CD4-positive, alpha-beta T cell treated with Interleukin-21 for 1 hour (primary cell): ENCODE results near the gene IL32.
A peak's percentile ranks its signal among the peaks of the same experiment; 100 is the strongest.

Experiments used
- DNase-seq: peaks from one replicate; pipeline ENCODE4 v3.0.0-alpha.2; 2020

Gene IL32

DNA sequence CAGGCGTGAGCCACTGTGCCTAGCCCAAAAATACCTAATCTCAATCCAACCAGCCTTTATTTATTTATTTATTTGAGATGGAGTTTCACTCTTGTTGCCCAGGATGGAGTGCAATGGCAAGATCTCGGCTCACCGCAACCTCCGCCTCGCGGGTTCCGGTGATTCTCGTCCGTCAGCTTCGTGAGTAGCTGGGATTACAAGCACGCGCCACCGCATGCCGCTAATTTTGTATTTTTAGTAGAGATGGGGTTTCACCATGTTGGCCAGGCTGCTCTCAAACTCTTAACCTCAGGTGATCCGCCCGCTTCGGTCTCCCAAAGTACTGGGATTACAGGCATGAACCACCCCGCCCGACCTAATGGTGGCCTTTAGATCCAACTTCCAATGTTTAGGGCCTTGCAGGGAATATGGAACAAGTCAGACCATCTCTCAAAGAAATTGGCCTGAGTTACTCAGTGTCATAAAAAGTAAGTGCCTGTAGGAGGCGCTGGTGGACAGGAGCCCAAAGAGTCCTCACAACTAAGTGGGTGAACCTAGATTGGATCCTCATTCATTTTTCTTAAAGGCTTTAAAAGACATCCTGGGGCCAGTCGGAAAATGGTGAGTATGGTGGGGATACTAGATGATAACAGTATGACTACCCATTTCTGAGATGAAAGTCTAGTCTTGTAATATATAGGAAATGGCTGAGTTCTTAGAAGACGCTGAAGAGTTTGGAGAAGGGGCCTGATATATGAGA lies 29.0 kb downstream of the IL32 start:
- peak; percentile 79 for DNase-seq

DNA sequence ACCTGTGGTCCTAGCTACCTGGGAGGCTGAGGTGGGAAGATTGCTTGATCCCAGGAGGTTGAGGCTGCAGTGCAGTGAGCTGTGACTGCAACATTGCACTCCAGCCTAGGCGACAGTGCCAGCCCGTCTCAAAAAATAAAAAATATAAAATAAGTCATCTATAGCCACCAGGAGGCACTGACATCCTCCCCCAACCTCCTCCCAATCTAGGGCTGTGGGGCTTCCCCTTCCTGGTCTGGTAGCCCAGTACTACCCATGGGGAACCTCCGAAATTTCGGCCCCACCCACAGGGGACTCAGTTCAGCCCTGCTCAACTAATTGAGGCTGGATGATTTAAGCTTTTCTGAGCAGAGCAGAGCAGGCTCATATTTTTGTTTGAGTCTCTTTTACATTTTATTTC lies 30.4 kb downstream of the IL32 start:
- DNase-seq = peak; percentile 84

DNA sequence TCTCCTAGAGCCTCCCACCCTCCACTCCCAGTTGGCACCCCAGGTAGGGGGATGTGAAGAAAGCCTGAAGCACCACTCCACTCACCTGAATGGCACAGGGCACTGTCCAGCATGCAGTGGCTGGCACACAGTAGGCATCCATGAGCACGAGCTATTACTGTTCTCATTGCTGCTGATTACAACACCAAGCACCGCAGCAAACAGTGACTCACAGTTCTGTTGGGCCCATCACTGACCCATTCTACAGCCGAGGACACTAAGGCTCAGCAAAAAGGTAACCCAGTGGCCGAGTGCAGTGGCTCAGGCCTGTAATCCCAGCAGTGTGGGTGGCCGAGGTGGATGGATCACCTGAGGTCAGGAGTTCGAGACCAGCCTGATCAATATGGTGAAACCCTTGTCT lies 30.9 kb downstream of the IL32 start:
- no peak for DNase-seq

DNA sequence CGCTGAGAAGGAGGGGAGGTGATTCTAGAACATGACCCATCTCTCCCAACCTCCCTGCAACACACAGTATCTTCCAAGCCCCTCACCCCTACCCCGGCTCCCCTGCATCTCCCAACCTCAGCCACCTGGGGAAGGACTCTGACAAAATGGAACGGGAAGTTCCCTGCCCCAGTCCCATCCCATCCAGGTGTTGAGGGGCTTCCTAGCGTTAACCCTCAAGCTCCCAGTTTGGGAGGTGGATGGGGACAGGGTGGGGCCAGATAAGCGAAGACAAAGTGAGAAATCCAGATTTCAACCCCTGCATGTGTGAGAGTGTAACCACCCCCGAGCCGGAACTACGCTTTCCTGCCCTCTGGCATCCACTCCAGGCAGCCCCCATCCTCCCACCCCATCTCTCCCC lies 31.8 kb downstream of the IL32 start:
- DNase-seq = no peak

DNA sequence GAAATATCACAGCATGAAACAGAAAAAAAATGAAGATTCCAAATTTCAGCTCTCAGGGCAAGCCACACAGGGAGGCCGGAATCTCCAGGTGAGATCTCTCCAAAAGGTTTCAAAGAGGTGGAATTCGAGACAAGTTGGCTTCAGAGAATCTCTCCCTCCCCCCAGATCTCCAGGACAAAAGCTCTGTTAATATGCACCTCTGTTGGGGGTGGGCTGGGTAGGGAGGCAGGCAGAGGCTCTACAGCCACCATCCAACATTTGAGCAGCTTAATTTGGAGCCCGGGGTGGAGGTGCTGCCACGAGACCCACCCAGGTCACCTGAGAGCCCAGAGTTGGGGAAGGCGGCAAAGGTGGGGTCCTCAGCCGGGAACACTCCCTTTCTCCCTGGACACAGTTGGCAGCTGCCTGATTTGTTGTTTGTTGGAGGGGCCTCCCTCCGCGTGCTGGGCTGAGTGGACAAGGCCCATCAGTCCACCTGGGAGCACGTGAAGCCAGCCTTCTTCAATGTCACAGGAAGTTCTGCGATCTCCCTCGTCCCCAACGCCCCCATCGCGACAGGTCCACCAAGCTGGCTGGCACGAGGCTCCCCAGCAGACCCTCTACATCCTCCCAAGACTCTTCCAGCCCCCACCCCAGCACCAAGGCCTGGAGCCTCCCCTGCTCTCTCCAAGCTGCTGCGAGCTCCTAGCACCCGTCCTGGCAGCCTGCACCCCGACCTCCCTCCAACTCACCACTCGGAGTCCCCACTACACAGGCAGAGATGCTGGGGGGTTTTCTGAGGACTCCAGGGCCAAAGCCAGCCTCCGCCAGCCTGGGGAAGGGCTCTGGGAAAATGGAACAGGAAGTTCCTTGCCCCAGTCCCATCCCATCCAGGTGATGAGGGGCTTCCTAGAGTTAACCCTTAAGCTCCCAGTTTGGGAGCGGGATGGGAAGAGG lies 33.3 kb downstream of the IL32 start, which contains the start of gene ZSCAN10:
Gene ZSCAN10, minus strand, starts transcription at position 836 of the 936 bp plus-strand sequence. CDS start 6,357 bp downstream, outside the sequence.
- DNase-seq = no peak

DNA sequence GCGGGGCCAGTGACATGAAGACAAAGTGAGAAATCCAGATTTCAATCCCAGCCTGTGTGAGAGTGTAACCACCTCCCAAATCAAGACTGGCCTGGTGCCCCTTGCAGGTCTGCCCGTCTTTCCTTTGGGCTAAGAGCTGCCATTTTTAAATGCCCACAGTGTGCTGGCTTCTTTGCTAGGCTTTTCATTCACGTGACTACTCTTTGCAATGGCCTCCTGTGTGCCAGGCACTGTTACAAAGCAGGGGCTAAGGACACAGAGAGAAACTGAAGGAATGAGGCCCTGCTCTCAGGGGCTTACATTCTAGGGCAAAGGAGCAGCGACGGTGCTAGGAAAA lies 33.9 kb downstream of the IL32 start:
- DNase-seq = no peak

DNA sequence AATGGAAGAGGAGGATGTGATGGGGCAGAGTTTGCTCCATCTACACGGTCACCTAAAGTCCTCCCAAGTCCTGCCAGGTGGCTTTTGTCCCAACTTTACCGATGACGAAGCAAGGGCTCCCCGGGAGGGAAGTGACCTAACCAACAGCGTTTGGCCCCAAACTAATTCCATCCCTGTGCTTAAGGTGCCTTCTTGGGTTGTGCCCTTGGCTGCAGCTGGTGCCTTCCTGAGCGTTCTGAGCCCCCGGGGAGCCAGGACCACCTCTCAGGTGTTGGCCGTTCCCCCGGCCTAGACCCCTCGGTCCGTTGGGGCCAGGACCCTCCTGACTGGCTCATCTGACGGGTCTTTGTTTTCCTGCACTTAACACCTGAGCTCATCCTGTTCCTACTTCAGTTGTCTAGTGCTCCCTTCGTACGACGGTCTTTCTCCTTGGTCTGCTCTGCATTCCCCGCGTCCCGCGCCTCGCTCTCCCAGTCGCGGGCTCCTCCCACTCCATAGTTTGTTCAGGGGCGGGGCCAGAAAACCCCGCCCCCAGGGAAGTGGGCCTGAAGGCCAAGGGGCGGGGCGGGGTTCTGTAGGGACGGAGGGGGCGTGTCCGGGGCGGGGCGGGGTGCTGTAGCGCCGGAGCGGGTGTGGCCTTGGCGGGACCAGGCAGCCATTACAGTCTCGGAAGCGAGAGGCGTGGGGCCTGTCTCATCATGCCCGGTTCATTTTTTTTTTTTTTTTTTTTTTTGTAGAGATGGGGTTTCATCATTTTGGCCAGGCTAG lies 34.5 kb downstream of the IL32 start:
- peak; percentile 93 for DNase-seq

DNA sequence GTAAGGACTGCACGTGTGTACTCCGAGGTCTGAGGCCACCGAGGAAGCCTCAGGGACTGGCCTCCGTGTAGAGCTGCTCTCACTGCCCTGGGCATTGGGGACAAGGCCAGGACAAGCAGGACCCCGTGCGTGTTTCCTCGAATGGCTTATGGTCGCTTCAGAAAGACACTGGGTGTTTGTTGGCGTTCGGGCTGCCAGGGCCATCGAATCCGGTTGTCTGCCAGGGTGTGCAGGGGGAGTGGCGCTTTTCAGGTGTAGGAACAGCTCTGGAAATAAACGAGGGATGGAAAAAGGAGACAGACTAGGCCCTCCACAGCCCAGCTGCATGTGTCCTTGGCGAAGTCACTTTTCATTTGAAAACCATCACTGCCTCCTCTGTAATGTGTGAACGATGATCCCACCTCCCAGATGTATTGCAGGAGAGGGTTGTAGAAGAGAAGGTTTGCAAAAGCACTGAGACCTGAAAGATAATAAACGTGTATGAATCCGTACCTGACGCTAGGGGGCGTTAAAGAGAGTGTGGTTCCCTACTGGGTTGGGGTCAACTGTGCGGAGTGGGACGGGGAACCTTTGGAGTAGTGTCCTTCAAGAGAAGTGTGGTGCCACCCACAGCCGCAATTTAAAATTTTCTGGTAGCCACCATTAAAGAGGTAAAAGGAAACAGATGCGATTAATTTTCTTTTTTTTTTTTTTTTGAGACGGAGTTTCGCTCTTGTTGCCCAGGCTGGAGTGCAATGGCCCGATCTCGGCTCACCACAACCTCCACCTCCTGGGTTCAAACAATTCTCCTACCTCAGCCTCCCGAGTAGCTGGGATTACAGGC lies 35.8 kb downstream of the IL32 start:
- peak; percentile 75 for DNase-seq

DNA sequence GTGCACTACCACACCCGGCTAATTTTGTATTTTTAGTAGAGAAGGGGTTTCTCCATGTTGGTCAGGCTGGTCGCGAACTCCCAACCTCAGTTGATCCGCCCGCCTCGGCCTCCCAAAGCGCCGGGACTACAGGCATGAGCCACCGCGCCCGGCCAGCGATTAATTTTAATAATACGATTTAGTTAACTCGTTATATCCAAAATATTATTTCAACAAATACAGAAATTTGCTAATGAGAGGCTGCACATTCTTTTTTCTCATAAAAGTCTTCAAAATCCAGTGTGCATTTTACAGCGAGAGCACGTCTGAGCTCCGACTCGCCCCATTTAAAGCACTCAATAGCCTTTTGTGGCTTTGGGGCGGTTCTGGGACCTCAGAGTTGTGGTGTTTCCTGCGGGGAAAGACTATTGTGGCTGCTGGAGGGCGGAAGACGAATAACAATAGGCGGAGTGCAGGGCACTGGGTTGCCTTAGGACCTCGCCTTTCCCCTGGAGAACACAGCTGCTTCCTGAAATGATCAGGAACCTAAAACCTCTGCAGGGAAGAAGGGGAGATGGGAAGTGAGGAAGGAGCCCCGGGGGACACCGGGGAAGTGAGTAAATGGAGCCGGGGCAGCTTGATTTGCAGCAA lies 36.5 kb downstream of the IL32 start:
- peak; percentile 53 for DNase-seq

DNA sequence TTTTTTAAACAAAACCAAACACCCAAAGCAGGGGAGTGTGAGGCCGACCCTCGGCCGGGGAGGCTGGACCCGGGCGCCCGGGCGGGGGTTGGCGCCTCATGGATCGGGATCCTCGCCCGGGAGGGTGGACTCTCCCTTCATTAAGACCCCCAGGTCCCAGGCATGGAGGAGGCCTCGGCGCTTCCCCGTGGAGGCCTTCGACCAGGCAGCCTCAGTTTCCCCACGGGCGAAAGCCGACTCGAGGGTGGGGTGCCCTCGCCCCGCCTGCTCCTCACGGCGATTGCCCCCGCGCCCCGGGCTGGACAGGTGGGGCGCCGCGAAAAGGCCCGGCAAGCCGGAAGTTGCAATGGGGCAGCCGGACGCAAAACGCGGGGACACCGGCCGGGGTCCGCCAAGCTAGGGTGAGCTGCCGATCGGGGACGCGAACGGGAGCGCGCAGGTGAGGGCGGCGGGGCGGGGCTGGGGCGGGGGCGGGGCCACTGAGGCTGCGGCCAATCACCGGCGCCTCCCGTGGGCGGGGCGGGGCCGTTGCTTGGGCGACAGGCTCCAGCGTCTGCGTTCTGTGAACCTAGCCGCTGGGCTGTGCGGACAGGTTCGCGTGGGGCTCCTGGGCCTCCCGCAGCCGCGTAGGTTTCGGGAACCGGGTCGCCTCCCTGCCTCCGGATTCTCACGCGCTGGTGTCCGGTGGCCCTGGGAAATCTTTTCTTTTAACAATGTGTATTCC lies 40.9 kb downstream of the IL32 start:
- peak; percentile 93 for DNase-seq

DNA sequence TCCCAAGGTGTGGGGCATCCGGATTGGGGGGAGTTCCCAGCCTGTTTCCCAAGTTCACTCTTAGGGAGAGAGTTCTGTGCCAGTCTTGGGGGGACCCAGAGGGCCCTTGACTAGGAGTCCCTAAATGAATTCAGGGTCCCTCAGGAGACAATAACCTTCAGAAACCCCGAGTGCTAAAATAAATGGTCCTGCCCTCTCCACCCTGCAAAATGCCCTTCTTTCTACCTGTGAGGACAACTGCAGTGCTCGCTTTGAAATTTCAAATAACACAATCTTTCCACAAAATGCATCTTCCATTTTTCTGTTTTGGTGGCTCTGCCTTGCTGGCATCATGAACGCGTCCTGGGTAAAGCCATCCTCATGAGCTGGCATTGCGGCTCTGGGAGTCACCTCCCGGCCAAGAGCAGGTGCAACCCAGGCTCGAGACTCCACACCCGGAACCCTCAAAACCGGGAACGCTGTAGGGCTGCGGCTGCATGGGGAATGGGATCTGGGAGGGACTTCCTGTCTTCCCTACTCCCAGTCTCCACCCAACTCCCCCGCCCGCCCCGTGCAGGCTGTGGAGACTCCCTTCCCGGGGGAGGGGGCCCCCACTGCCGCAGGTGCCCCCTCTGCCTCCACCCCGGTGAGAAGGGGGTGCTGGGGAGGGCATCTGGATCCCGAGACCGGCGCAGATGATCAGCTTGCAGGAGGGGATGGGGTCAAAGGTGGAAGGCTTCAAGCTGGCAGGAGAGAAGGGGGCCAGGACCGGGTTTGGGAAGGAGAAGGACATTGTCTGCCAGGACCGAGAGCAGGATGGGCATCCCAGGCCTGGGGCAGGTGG lies 46.8 kb downstream of the IL32 start, which contains the start of gene ZNF205:
Gene ZNF205, plus strand, starts transcription at position 529 of the 823 bp plus-strand sequence. CDS start 845 bp downstream, outside the sequence.
- DNase-seq = no peak

DNA sequence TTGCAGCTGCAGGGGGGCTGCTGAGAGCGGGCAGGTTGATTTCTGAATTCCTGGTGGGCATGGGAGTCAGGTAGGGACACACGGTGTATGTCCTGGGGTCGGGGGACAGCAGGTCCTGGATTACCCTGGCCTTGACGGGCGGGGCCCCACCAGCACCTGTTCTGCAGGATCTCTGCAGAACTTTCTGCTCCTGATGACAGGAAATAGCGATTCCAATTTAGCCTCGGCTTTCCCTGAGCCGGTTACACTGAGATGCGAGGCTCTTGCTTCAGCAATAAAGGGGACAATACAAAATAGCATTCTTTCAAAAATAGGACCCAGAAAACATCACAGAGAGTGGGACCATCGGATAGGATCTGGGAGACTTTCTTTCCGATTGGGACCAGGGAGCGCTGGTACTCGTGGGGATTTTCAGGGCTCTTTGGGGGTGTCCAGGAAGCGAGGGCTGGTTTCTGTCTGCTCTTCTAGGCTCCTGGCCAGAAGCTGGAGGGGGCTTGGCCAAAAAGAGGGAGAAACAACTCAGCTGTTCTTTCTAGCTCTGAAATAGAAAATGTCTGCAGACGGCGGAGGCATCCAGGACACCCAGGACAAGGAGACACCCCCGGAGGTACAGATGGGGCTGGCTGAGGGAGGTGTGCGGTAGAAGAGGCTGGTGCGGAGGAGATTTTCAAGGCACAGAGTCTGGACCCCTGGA lies 47.6 kb downstream of the IL32 start:
- no peak for DNase-seq

DNA sequence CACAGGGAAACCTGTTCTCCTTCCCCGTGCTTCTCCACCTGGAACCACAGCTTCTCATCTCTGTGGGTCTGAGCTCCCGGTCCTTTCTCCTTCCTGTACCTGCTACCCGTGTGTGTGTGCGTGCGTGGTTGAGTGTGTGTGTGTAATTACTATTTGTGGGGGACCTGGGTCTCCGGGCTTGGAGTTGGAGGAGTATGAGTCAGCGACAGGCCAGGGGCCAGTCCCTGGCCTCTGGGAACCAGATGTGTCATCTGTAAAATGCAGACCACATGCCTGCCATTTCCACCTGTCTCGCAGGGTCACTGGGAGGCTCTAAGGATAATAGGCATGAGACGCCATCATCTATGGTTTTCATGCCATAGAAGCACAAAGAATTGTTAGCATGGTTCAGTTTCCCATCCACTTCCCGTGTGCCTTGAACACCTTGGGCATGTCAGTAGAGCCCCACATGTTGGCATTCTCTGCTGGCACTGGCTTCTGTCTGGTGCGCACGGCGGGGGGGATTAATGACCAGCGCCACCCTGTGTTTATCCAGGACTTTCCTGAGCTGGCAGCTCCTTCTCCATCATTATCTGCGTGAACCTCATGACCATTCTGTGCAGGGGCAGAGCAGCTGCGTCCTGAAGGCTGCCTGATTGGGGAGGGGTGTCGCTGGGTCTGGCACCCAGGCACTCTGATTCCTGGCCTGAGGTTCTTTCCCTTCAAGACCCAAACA lies 48.5 kb downstream of the IL32 start:
- no peak for DNase-seq

DNA sequence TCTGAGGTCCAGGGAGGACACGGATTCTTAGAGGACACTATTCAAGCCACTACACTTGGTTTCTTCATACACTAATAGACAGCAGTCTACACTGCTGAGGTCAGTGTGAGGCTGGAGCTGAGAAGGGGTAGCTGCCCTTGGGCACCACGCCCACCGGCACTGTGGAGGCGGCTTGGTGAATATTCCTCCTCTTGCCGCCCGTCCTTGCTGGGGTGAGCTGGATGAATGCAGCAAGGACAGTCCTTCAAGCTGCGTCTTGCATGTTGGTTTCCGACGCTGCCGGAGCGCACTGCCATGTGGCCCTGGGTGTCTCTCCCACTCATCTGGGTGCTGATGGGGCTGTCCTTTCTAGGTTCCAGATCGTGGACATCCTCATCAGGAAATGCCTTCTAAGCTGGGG lies 49.6 kb downstream of the IL32 start:
- no peak for DNase-seq

DNA sequence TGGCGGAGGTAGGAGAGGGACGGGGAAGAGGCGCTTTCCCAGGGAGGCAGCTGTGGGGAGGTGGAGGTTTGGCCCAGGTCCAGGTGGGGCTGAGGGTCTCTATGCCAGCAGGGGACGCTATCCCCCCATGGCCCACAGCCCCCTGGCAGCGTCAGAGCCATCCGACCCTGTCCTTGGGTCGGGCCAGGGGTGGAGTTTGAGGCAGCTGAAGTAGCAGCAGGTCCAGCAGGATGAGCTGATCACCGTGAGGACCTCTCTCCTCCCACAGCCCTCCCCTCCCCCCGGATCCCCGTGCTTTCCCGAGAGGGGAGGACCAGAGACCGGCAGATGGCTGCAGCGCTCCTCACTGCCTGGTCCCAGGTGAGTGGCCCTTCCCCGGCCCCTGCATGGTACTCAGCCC lies 50.1 kb downstream of the IL32 start:
- DNase-seq = no peak

DNA sequence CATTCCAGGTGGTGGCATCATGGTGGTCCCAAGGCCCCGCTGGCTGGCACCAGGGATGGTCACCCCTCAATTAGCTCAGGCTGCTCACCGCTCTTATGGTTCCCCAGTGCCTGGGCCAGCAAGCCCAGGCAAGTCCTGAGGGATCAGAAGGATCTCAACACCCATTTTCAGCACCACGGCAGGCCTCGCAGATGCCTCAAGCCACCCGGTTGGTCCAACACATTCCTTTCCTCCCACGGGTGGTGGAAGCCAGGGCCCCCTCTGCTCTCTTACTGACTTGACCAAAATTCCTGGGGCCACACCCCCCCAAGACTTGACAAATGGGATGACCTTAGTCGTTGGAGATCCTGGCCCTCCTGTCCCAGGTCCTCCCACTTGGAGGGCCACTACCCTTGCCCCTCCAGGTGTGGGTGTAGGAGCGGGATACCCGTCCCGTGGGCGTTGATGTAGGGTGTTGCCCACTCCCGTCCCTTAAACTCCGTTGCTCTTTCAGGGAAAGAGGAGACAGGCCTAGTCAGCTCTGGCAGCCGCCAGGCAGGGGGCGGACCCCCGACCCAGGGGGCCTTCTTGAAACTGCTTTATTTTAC lies 52.9 kb downstream of the IL32 start:
- DNase-seq = no peak

DNA sequence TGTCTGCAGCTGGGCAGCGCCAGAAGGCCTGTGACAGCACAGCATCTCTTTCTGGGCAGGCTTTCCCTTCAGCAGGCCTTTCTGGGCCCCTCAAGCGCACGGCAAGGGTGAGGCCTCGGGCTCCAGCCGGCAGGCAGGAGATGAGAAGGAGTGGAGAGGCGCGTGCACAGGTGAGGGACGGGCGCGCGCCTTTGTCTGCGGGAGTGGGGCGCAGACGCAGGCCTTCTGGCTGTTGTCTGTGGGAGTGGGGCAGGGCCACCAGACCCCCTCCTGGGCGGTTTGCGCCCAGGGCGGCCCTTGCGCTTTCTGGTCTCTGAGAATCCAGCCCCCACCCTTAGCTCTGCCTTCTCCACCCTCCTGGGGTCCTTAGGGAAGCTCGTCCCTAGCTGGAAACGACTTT lies 53.4 kb downstream of the IL32 start:
- DNase-seq = no peak
